Stimulated activated CD8-positive, alpha-beta memory T cell treated with anti-CD3 and anti-CD28 coated beads, Interleukin-15, amount 100 ng/mL, for 24 hours (primary cell): ENCODE measurements around the gene CYP26C1.

Source experiments
- DNase-seq: peaks from one replicate; pipeline ENCODE4 v3.0.0-alpha.2; 2020; ENCODE audit warnings: low read depth

CYP26C1 gene

GRCh38 chr10:93115661-93116383, 55.2 kb downstream of the CYP26C1 start:
- peak; percentile 23 for DNase-seq
